Psoas muscle (tissue), 8 donors: ENCODE measurements around the gene KRTAP4-11. TPM values are rescaled to one million over a fixed set of nuclear protein-coding genes. Genes with fewer than 3 reads are reported as not detected.
"Not testable (repeated sequence)": the region's sequence is repeated elsewhere in the genome, so short reads cannot be mapped to it uniquely, and the experiment has no call there.

Source experiments
- ATAC-seq, 4 donors: fragments of 200-7000 bp; cut with Tn5 transposase; one replicate each; pipeline ENCODE4 v1.9.1; 2020; ENCODE audit warnings: moderate library complexity in 3 of 4, mild to moderate bottlenecking in 2 of 4
- DNase-seq, 2 donors: peaks; one replicate each; pipeline ENCODE4 v3.0.0-alpha.2; 2020
- H3K27ac ChIP-seq: fragments of 200-600 bp; one replicate; pipeline ENCODE4 v1.8.0; 2022
- H3K27me3 ChIP-seq, 3 donors: fragments of 200-600 bp in 1 of 3; one replicate each; pipeline versions ENCODE4 v1.6.1 to v1.8.0; 2013 to 2022; ENCODE audit warnings: low read length in 2 of 3, mild to moderate bottlenecking in 2 of 3, moderate library complexity in 1 of 3; ENCODE audit not compliant: insufficient read depth in 3 of 3
- H3K36me3 ChIP-seq, 2 donors: fragments of 200-600 bp in 1 of 2; one replicate each; pipeline versions ENCODE4 v1.6.1 to v1.8.0; 2013 to 2022; ENCODE audit warnings: low read depth in 1 of 2, mild to moderate bottlenecking in 1 of 2, moderate library complexity in 1 of 2; ENCODE audit not compliant: insufficient read depth in 1 of 2
- H3K4me1 ChIP-seq: fragments of 200-600 bp; one replicate; pipeline ENCODE4 v1.8.0; 2022
- H3K4me3 ChIP-seq: fragments of 200-600 bp; one replicate; pipeline ENCODE4 v1.8.0; 2022; ENCODE audit warnings: mild to moderate bottlenecking
- H3K9me3 ChIP-seq: fragments of 200-600 bp; one replicate; pipeline ENCODE4 v1.8.0; 2022
- WGBS, 3 donors: extraction: QIAGEN DNeasy Blood & Tissue Kit; methylation state at CpG; one replicate each; pipeline versions ENCODE4 v1.1.6 to v1.1.7; 2013; 5-methylcytosine and 5-hydroxymethylcytosine counted together
- intact Hi-C, 2 donors: fragments of 100-400 bp; cut with DNase I; formaldehyde crosslinking; loops; one replicate each; pipeline versions ENCODE4 v1.11.0 to v1.14.2; 2022
- polyA plus RNA-seq, 3 donors: library from polyadenylated mRNA; stranded (reverse); fragments of 200-250 nt; gene quantifications; one replicate each; pipeline ENCODE4 v1.2.3, GENCODE V29; 2013
- total RNA-seq, 4 donors: library from RNA; stranded (reverse); fragmentation: NEBNext Ultra II Directional in 2 of 4; extraction: Animal tissue kit (Norgen Biotek cat#: 25700) in 2 of 4; gene quantifications; one replicate each; pipeline versions ENCODE4 v1.2.1 to v1.2.4, GENCODE V29; 2021 to 2023
- TF ChIP-seq, protein P1 (sequence below): fragments of 200-600 bp; IDR thresholded peaks from one replicate; pipeline ENCODE4 v1.8.0; 2022; ENCODE audit warnings: antibody characterized with exemption
- donor health status: healthy with polysubstance abuse.
- donor health status: DM: no; HTN: no; CAD: no; lungs with moderate emphysema.
- donor health status: Bipolar disorder and iron deficiency.
- donor health status: healthy.
- donor health status: DM: yes; HTN: yes; CAD: no.
- donor health status: DM: no; HTN: no; CAD: no.
- donor health status: DM: no; HTN: no; CAD: no.
- donor health status: DM: yes; HTN: yes; CAD: no.

The KRTAP4-11 gene
- total and polyA plus RNA-seq, 7 donors = not detected

DNA sequence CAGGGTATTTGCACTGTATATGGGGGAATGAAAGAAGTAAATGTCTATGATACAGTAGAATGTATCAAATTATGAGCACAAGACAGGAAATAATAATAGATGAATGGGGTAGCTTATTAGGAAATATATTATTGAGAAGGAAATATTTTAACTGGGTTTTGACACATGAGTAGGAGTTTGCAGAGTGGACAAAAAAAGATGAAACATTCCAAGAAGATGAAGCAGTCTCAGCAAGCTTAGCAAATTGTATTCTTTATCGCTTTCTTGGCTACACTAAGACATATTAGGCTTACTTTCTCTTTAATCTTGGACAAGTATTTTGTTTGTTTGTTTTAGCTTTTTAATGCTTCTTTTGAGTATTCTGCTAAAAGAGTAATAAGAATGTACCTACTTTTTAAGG lies 14.3 kb downstream of the KRTAP4-11 start:
- WGBS, 3 donors = 90 to 96% (median 91%) methylated on average over 1 of the region's 1 CpG
- intact Hi-C loops = no loop called here

DNA sequence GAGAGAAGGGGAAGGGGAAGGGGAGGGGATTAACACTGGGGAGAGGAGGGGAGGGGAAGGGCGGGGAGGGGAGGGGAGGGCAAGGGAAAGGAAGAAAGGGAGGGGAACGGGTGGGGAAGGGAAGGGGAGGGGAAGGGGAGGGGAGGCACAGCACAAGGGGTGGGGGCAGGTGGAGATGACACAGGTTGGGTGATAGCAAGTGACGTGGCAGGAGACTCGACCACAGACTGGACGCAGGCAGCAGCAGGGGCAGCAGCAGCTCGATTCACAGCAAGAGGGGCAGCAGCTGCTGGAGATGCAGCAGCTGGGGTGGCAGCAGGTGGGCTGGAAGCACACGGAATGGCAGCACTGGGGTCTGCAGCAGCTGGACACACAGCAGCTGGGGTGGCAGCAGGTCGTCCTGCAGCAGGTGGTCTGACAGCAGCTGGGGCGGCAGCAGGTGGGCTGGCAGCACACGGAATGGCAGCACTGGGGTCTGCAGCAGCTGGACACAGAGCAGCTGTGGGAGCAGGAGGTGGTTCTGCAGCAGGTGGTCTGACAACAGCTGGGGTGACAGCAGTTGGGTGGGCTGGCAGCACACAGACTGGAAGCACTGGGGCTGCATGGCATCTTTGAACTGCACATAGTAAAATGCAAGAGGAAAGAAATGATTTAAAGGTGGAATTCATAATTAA lies 16.4 kb downstream of the KRTAP4-11 start, which contains the start of gene KRTAP4-16:
Gene KRTAP4-16, minus strand, starts transcription at position 624 of the 674 bp plus-strand sequence. Its CDS starts 0 bp downstream, at position 624.
- intact Hi-C loops = no loop called here
- H3K4me3 ChIP-seq = no peak within 1 kb of the TSS
- TF ChIP-seq, protein P1, sequence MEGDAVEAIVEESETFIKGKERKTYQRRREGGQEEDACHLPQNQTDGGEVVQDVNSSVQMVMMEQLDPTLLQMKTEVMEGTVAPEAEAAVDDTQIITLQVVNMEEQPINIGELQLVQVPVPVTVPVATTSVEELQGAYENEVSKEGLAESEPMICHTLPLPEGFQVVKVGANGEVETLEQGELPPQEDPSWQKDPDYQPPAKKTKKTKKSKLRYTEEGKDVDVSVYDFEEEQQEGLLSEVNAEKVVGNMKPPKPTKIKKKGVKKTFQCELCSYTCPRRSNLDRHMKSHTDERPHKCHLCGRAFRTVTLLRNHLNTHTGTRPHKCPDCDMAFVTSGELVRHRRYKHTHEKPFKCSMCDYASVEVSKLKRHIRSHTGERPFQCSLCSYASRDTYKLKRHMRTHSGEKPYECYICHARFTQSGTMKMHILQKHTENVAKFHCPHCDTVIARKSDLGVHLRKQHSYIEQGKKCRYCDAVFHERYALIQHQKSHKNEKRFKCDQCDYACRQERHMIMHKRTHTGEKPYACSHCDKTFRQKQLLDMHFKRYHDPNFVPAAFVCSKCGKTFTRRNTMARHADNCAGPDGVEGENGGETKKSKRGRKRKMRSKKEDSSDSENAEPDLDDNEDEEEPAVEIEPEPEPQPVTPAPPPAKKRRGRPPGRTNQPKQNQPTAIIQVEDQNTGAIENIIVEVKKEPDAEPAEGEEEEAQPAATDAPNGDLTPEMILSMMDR = no peak
- H3K4me1 ChIP-seq = no peaks in the 10 kb centered on the region
- no peak within 1 kb of the TSS for H3K27ac ChIP-seq
- 37 to 48% (median 42%) methylated on average over 8 to 10 of the region's 10 CpGs for WGBS, 3 donors
- ATAC-seq = no peak
- DNase-seq = no peak
- no peaks in the 10 kb centered on the region for H3K9me3 ChIP-seq
- peaks cover 0 to 12% (median 0%) of the 10 kb centered on the region in 3 donors for H3K27me3 ChIP-seq
- no peaks in the 10 kb centered on the region for H3K36me3 ChIP-seq

More for the DNA sequence above, 14.3 kb downstream of the KRTAP4-11 start:
- H3K27me3 ChIP-seq = peaks cover 0 to 19% (median 0%) of the 10 kb centered on the region in 3 donors
- H3K4me1 ChIP-seq = no peaks in the 10 kb centered on the region
- no peaks in the 10 kb centered on the region for H3K36me3 ChIP-seq
- ATAC-seq (no peak), DNase-seq (no peak)
- no peak overlapping the region for H3K27ac ChIP-seq
- no peaks in the 10 kb centered on the region for H3K9me3 ChIP-seq
- TF ChIP-seq, protein P1 = no peak
- H3K4me3 ChIP-seq = no peak overlapping the region

DNA sequence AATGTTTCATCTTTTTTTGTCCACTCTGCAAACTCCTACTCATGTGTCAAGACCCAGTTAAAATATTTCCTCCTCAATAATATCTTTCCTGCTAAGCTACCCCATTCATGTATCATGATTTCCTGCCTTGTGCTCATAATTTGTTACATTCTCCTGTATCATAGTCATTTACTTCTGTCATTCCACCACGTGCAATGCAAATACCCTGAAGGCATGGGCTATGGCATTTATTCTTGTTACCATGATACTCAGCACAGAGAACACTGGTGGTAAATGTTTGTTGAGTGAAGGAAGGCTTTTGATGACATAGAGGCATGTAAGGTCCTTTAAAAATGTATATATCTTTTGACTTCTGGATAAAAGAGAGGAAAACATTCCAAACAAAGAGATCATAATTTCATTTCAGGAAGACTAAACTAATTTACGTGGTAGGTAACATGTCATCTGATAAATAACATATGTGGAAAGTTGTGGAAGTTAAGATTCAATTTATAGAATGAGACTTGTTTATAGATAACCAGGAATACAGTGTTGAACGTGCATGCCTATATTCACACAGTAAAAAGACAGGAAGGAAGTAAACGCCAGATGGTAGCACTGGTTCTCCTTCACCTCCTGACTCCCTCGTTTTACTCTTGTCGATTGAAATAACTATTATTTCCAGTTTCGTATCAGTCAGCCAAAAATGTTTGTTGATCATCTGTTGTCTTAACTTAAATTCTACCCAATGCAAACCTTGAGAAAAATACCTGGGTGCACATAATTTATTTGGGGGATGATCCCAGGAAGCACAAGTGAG lies 18.3 kb downstream of the KRTAP4-11 start:
- H3K4me3 ChIP-seq, H3K36me3 ChIP-seq, H3K4me1 ChIP-seq, H3K27me3 ChIP-seq, ATAC-seq, H3K27ac ChIP-seq, DNase-seq, H3K9me3 ChIP-seq, intact Hi-C loops: not testable (repeated sequence)
- 56 to 65% (median 64%) methylated on average over 7 of the region's 7 CpGs for WGBS, 3 donors

DNA sequence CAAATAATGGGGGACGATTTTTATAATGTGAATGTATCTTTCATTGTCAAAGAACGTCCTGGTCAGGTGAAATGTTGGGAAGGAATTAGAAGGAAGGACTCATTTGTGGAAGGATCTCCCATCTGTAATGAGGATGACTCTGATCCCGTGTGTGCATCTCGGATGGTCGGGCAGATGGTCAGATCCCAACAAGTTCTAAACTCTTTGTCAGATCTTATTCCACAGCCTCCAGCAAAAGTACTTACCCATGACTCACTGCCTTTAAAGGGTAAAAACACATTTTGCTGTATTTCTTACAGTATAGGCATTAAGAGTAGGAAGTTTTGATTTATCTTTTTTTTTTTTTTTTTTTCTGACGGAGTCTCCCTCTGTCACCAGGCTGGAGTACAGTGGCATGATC lies 19.7 kb downstream of the KRTAP4-11 start:
- 74 to 86% (median 80%) methylated on average over 5 to 6 of the region's 6 CpGs for WGBS, 3 donors
- ATAC-seq = no peak
- peaks cover 0 to 6% (median 1%) of the 10 kb centered on the region in 3 donors for H3K27me3 ChIP-seq

More for the DNA sequence above, 19.7 kb downstream of the KRTAP4-11 start:
- TF ChIP-seq, protein P1 = no peak
- Histone ChIP-seq H3K4me3 (no peak overlapping the region), H3K9me3 (no peaks in the 10 kb centered on the region), H3K27ac (no peak overlapping the region), H3K36me3 (no peaks in the 10 kb centered on the region), H3K4me1 (no peaks in the 10 kb centered on the region)
- no peak for DNase-seq
- intact Hi-C loops = no loop called here
